AG10803 (cell line): ENCODE data around the gene MRPL46.
A peak's percentile ranks its signal among the peaks of the same experiment; 100 is the strongest.
"Not testable (repeated sequence)": the region's sequence is repeated elsewhere in the genome, so short reads cannot be mapped to it uniquely, and the experiment has no call there.

ENCODE experiments used
- DNase-seq: peaks from one replicate; pipeline ENCODE4 v3.0.0; 2010; ENCODE audit warnings: low read depth
- H3K4me3 ChIP-seq: 2 replicates; pipeline ENCODE4 v1.5.1; 2011; ENCODE audit warnings: mild to moderate bottlenecking, low read length, control low read depth
- TF ChIP-seq, protein P1 (sequence below): conservative IDR thresholded peaks from 2 replicates; pipeline ENCODE4 v1.5.1; 2011; ENCODE audit warnings: mild to moderate bottlenecking, low read length, control low read depth, inconsistent platforms

Gene MRPL46

DNA sequence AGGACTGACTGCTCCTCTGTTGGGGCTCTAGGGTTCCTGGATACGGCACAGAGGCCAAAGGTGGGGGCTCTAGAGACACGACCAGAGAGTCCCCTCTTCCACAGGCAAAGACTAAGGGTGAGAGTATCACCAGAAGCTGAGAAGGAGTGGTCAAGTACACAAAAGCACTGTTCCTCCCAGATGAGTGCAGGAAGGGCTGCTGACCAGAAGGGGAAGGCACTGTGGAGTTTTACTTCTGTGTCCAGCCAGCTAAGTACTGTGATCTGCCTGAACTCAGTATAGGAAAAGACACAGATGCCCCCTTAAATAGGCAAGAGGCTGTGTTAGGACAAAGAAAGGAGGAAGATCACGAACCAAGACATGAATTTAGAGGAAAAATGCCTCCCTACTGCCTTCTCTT, 12.0 kb upstream of the MRPL46 start:
- TF ChIP-seq, protein P1, sequence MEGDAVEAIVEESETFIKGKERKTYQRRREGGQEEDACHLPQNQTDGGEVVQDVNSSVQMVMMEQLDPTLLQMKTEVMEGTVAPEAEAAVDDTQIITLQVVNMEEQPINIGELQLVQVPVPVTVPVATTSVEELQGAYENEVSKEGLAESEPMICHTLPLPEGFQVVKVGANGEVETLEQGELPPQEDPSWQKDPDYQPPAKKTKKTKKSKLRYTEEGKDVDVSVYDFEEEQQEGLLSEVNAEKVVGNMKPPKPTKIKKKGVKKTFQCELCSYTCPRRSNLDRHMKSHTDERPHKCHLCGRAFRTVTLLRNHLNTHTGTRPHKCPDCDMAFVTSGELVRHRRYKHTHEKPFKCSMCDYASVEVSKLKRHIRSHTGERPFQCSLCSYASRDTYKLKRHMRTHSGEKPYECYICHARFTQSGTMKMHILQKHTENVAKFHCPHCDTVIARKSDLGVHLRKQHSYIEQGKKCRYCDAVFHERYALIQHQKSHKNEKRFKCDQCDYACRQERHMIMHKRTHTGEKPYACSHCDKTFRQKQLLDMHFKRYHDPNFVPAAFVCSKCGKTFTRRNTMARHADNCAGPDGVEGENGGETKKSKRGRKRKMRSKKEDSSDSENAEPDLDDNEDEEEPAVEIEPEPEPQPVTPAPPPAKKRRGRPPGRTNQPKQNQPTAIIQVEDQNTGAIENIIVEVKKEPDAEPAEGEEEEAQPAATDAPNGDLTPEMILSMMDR: no peak
- H3K4me3 ChIP-seq: no peak overlapping the region

DNA sequence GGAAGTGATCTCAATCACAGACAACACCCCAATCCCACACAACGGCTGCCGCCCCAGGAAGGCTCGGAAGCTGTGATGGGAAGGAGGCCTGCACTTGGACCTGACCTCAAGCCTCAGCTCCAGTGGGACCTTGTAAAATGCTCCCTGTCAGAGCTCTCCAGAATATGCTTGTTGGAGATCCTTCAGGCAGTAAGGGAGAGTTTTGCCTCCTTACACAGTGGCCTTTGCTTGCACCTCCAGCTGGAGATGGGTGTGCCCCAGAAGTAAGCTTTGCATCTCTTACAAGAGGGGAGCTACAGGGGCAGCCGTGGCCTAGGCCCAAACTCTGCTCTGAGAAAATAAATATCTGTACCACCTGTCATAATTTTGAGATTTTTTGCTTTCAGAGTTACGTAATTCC, 10.7 kb upstream of the MRPL46 start:
- no peak overlapping the region for H3K4me3 ChIP-seq
- TF ChIP-seq, protein P1: no peak
- DNase-seq: no peak

More for the DNA sequence above, 12.0 kb upstream of the MRPL46 start:
- no peak for DNase-seq

DNA sequence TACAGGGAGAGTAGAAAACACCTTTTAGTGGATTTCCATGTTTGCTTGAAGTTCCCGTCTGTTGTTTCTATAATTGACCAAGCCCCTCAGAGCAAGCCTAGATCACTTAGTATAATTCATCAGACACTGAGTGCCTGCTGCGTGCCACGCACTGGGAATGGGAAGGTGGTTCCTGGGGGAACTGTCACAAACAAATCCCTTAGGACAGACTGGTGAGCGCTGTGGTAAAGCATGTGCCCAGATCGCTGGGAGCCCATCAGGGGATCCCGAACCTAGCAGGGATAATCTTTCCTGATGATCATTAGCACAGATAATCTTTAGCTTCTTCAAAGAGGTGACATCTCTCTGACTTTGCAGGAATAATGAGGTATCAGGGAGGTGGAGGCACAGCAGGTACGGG, 9.9 kb upstream of the MRPL46 start:
- H3K4me3 ChIP-seq: no peak overlapping the region

DNA sequence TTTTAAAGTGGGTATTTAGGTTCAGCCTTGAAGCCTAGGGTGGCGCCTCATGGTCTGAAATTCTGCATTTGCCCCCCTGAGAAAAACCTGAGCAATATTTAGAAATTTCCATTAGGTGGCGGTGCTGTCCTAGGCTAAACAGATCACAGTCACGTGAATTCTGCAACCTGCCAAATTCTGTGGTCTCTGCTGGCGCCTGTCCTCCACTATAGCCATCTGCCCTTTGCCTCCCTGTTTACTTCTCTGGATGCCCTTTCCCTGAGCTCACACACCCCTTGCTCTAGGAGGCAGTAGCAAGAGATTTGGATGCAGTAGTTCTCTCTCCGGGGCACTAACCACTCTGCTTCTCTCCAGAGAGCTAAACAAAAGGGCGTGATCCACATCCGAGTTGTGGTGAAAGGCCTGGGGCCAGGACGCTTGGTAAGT, 9.5 kb upstream of the MRPL46 start:
- TF ChIP-seq, protein P1: peak; percentile 63
- H3K4me3 ChIP-seq: no peak overlapping the region
- peak; percentile 47 for DNase-seq

More for the DNA sequence above, 9.9 kb upstream of the MRPL46 start:
- TF ChIP-seq, protein P1: no peak
- DNase-seq: no peak

DNA sequence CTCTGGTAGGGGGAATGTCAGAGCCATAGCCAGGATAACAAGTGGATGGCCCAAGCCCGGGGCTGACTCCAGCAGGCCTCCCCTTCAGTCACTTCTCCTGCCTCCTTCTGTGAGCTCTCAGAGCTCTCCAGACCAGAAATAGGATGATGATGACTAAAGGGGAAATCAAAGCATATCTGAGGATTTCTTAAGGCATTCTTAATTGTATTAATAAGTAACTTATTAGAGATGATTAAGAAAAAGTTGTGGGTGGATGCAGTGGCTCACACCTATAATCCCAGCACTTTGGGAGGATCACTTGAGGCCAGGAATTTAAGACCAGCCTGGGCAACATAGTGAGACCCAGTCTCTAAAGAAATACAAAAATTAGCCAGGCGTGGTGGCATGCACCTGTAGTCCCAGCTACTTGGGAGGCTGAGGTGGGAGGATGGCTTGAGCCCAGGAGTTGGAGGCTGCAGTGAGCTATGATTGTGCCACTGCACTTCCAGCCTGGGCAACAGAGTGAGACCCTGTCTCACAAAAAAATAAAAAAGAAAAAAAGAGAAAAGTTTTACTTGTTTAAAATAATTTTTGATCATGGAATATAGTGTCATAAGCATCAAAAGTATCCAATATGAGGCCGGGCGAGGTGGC, 6.6 kb upstream of the MRPL46 start:
- DNase-seq, H3K4me3 ChIP-seq: not testable (repeated sequence)

DNA sequence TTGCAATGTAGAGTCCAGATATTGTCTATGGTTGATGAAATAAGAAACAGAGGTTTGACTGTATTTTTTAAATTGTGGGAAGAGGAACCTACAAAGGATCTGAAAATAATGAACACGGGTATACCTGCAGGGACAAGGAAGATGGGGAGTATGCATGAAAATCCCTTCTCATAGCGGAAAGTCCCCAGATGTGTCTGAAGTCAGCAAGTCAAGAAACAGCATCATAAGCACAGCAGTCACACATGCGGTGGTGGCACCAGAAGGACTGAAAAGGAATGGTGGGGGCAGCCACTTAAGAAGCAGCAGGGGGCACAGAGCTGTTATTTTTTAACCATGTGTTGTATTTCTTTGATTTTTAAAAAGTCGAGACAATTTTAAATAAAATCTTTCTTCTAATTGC, 5.0 kb upstream of the MRPL46 start:
- DNase-seq: no peak

DNA sequence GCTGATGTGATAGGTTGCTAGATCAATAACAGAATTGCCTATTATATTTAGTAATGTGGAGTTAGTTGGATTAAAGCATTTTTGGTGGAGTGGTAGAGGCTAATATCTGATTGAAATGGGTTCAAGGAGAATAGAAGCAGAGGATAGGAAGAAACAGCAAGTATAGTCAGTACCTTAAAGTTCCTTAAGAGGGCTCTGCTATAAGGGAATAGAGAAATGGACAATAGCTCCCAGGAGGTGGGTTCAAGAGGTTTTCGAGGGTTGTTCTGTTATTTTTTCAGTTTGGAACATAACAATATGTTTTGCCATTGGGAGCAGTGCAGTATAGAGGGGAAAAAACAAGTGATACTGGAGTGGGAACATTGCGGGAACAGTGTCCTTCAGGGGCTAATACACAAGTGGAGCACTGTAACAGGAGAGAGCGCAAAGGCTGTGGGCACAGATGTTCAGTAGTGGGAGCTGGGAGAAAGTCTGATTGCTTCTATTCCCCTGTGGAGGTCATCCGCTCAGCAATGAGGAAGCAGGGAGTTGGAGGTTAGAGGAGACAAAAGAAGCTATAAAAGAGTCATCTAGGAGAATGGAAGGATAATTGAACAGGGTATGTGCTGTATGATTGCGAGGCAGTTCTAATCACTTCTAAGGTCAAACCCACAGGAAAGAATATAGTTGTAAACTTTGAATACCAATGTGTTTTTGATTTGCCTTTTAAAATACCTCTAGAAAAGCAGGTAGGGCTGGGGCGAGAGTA, 3.6 kb upstream of the MRPL46 start:
- H3K4me3 ChIP-seq: no peak overlapping the region
- DNase-seq: no peak
- TF ChIP-seq, protein P1: no peak

More for the DNA sequence above, 5.0 kb upstream of the MRPL46 start:
- TF ChIP-seq, protein P1: no peak
- no peak overlapping the region for H3K4me3 ChIP-seq
